GM23248 (cell line): ENCODE results near the gene FOXQ1. TPM values are rescaled to one million over a fixed set of nuclear protein-coding genes. Genes with fewer than 3 reads are reported as not detected.

ENCODE experiments used
- DNase-seq: peaks from one replicate; pipeline ENCODE4 v3.0.0-alpha.2; 2015
- H2AFZ ChIP-seq: fragments of 200-600 bp; sonication (generic); 2 replicates; pipeline ENCODE4 v1.6.1; 2016; ENCODE audit warnings: antibody characterized with exemption
- H3F3A ChIP-seq: fragments of 200-600 bp; sonication (generic); 2 replicates; pipeline ENCODE4 v1.6.1; 2016; ENCODE audit warnings: mild to moderate bottlenecking, antibody characterized with exemption, mixed run types; ENCODE audit not compliant: insufficient read depth
- H3K27ac ChIP-seq: fragments of 200-600 bp; sonication (generic); 2 replicates; pipeline ENCODE4 v1.5.1; 2016; ENCODE audit warnings: mild to moderate bottlenecking
- H3K27me3 ChIP-seq: fragments of 200-600 bp; sonication (generic); replicated peaks from 2 replicates; pipeline ENCODE4 v1.6.1; 2016; ENCODE audit warnings: mild to moderate bottlenecking; ENCODE audit not compliant: insufficient read depth
- H3K36me3 ChIP-seq: fragments of 200-600 bp; sonication (generic); 2 replicates; pipeline ENCODE4 v1.6.1; 2016; ENCODE audit warnings: low read depth, mild to moderate bottlenecking
- H3K4me1 ChIP-seq: fragments of 200-600 bp; sonication (generic); 2 replicates; pipeline ENCODE4 v1.6.1; 2016; ENCODE audit warnings: mild to moderate bottlenecking; ENCODE audit not compliant: insufficient read depth
- H3K4me2 ChIP-seq: fragments of 200-600 bp; sonication (generic); one replicate; pipeline ENCODE4 v1.6.1; 2016; ENCODE audit warnings: mild to moderate bottlenecking; ENCODE audit not compliant: unreplicated experiment
- H3K4me3 ChIP-seq: fragments of 200-600 bp; sonication (generic); 2 replicates; pipeline ENCODE4 v1.5.1; 2016; ENCODE audit warnings: mild to moderate bottlenecking
- H3K79me2 ChIP-seq: fragments of 200-600 bp; sonication (generic); 2 replicates; pipeline ENCODE4 v1.6.1; 2016; ENCODE audit warnings: mild to moderate bottlenecking; ENCODE audit not compliant: insufficient read depth
- H3K9ac ChIP-seq: fragments of 200-600 bp; sonication (generic); 2 replicates; pipeline ENCODE4 v1.6.1; 2016; ENCODE audit warnings: mild to moderate bottlenecking
- H3K9me2 ChIP-seq: fragments of 200-600 bp; sonication (generic); 2 replicates; pipeline ENCODE4 v1.6.1; 2016; ENCODE audit warnings: mixed run types, mild to moderate bottlenecking, moderate library complexity; ENCODE audit not compliant: insufficient read depth
- H3K9me3 ChIP-seq: fragments of 200-600 bp; sonication (generic); one replicate; pipeline ENCODE4 v1.6.1; 2017; ENCODE audit warnings: low read depth
- H4K20me1 ChIP-seq: fragments of 200-600 bp; sonication (generic); 2 replicates; pipeline ENCODE4 v1.6.0; 2016; ENCODE audit not compliant: insufficient read depth
- EZH2 ChIP-seq: fragments of 200-600 bp; sonication (generic); IDR thresholded peaks from 2 replicates; pipeline ENCODE4 v1.6.1; 2018; ENCODE audit warnings: antibody characterized with exemption, mild to moderate bottlenecking; ENCODE audit not compliant: insufficient read depth, poor library complexity, severe bottlenecking
- EZH2phosphoT487 ChIP-seq: fragments of 200-600 bp; sonication (generic); IDR thresholded peaks from 2 replicates; pipeline ENCODE4 v1.6.1; 2018; ENCODE audit warnings: antibody characterized with exemption, moderate library complexity, mild to moderate bottlenecking, low read depth; ENCODE audit not compliant: insufficient read depth
- WGBS, 2 experiments: methylation state at CpG; one replicate each; pipeline ENCODE4 v1.1.6; 2015 to 2017; ENCODE audit warnings: low lambda C conversion rate in 2 of 2, low coverage in 1 of 2; ENCODE audit errors: missing lambda C conversion rate in 2 of 2; 5-methylcytosine and 5-hydroxymethylcytosine counted together
- in situ Hi-C: fragments of 300-500 bp; cut with MboI; formaldehyde crosslinking; loops from 2 replicates; pipeline ENCODE4 v1.15.0; 2020
- polyA plus RNA-seq: library from polyadenylated mRNA; unstranded; fragments of >200 nt; fragmentation: Nextera tagmentation; extraction: Ambion mirVana; gene quantifications from 2 replicates; pipeline ENCODE4 v1.2.1, GENCODE V29; 2016
- total RNA-seq: library from RNA; depleted of rRNA; stranded (reverse); fragments of >200 nt; shearing (Covaris generic); gene quantifications from 2 replicates; pipeline ENCODE4 v1.2.3, GENCODE V29; 2014; rRNA removed

The FOXQ1 gene
- total and polyA plus RNA-seq, 2 experiments from 2014 or later, result under 0.01 TPM; not detected in 1

DNA sequence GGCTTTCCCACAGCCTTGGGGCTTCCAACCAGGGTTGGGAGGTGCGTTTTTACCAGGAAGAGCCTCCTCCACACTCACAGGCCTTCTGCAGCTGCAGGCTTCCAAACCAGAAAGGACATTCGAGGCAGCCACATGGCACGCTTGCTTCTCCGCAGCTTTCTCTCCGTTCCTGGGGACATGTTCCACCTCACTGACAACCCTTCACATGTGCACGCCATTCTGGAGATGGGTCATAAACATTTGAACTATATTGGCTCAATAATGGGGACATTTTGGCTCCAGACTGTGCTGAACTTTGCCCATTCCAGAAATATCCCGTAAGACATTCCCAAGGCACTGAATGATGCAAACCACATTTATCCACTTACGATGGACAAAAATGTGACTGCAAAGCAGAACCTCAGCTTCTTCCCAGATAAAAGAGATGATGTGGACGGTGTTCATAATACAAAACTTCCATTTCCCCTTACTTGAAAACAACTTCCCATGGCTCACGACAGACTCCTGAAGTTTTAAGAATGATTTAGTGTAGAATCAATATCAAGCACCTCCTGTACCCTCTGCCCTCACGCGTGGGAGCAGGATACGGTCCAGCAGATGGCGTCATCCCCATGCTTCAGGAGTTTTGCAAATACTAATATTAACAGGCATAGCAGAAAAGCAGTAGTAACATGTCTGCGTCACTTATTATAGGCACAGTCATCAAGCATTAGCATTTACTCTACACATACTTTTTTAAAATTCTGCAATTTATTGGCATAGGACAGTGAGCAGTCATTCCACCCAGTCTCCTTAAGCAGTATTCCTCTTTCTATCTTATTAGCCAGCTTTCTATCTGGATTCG, 52.1 kb downstream of the FOXQ1 start:
- H3K4me2 ChIP-seq, result peak overlapping the region; percentile 24
- 0 out of 2 replicates have a peak, but pooled peaks cover 3% of the 10 kb centered on the region for H3K27me3 ChIP-seq
- no peaks in the 10 kb centered on the region for H4K20me1 ChIP-seq
- H3K9me3 ChIP-seq, result no peaks in the 10 kb centered on the region
- in situ Hi-C loops, result no loop called here
- no peak overlapping the region; the same call in 1 of the 2 replicates for H3K9ac ChIP-seq
- peaks cover 13% of the 10 kb centered on the region for H3F3A ChIP-seq
- H3K9me2 ChIP-seq, result no peaks in the 10 kb centered on the region
- 6 to 7% methylated on average over 16 of the region's 16 CpGs for WGBS, 2 experiments
- peak overlapping the region; percentile 27; the same call in 1 of the 2 replicates for H3K4me3 ChIP-seq
- H3K36me3 ChIP-seq, result no peaks in the 10 kb centered on the region
- peaks cover 21% of the 10 kb centered on the region for H3K4me1 ChIP-seq
- DNase-seq, result peak; percentile 77
- H2AFZ ChIP-seq, result peak overlapping the region; percentile 36
- peak overlapping the region; percentile 45 for H3K27ac ChIP-seq
- TF ChIP-seq EZH2, result no peak
- no peak for TF ChIP-seq EZH2phosphoT487
- no peaks in the 10 kb centered on the region for H3K79me2 ChIP-seq

Other genes with a start within 250 kb of the FOXQ1 start
- gene FOXF2, start 77.5 kb downstream of the FOXQ1 start, total RNA-seq, result 5.1 and 8.3 TPM in 2 replicates
- 2.5 and 2.7 TPM in 2 replicates for gene FOXF2, start 77.5 kb downstream of the FOXQ1 start, polyA plus RNA-seq